Coronary artery (tissue), 2 donors: Measurements from ENCODE around the gene ZNF638.
"Not testable (repeated sequence)": the region's sequence is repeated elsewhere in the genome, so short reads cannot be mapped to it uniquely, and the experiment has no call there.

ENCODE experiments used
- DNase-seq: peaks from one replicate; pipeline ENCODE4 v3.0.0-alpha.2; 2017; ENCODE audit warnings: low spot score
- H3K27ac ChIP-seq, 2 donors: fragments of 200-600 bp; sonication (generic); one replicate each; pipeline ENCODE4 v1.5.1; 2016 to 2019
- H3K4me3 ChIP-seq: fragments of 200-600 bp; sonication (generic); 2 replicates; pipeline ENCODE4 v1.5.1; 2016; ENCODE audit warnings: mild to moderate bottlenecking, moderate library complexity
- TF ChIP-seq, protein P1 (sequence below): fragments of 200-600 bp; sonication (generic); IDR thresholded peaks from one replicate; pipeline ENCODE4 v1.5.1; 2019; ENCODE audit warnings: antibody characterized with exemption

ZNF638 gene

GRCh38 chr2:71323386-71323785 lies 8.2 kb upstream of the ZNF638 start:
- no peak for DNase-seq
- no peak overlapping the region for H3K27ac ChIP-seq
- TF ChIP-seq, protein P1, sequence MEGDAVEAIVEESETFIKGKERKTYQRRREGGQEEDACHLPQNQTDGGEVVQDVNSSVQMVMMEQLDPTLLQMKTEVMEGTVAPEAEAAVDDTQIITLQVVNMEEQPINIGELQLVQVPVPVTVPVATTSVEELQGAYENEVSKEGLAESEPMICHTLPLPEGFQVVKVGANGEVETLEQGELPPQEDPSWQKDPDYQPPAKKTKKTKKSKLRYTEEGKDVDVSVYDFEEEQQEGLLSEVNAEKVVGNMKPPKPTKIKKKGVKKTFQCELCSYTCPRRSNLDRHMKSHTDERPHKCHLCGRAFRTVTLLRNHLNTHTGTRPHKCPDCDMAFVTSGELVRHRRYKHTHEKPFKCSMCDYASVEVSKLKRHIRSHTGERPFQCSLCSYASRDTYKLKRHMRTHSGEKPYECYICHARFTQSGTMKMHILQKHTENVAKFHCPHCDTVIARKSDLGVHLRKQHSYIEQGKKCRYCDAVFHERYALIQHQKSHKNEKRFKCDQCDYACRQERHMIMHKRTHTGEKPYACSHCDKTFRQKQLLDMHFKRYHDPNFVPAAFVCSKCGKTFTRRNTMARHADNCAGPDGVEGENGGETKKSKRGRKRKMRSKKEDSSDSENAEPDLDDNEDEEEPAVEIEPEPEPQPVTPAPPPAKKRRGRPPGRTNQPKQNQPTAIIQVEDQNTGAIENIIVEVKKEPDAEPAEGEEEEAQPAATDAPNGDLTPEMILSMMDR = no peak
- no peak overlapping the region for H3K4me3 ChIP-seq

DNA sequence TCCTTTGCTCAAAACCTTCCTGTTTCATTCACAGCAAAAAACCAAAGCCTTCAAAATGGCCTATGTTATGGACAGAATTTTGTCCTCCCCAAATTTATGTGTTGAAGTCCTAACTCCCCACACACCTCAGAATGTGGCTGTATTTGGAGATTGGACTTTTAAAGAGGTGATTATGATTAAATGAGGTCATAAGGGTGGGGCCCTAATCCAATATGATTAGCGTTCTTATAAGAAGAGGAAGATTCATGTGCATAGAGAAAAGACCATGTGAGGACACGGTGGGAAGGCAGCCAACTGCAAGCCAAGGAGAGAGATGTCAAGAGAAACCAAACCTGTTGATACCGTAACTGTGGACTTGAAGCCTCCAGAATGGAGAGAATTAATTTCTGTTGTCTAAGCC lies 4.6 kb upstream of the ZNF638 start:
- DNase-seq = no peak
- Histone ChIP-seq H3K27ac (no peak overlapping the region), H3K4me3 (no peak overlapping the region)
- TF ChIP-seq, protein P1 = no peak

DNA sequence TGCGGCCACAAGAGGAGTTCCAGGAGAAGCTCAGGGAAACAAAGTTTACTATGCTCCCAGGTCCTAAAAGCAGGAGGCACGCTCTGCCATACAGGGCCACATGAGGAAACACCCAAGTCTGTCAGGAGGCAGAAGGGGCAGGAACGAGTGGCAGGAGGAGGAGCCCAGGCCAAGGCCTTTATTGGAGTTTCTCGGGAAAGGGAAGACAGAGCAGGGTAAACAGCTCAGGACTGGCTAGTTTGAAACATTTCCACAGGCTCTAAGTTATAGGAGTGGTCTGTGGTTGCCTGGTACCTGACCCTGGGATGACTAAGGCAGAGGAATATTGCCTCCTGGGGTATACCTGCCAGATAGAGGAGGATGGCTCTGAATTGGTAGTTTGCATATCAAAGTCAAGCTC lies 3.7 kb upstream of the ZNF638 start:
- DNase-seq = no peak
- Histone ChIP-seq H3K27ac (no peak overlapping the region), H3K4me3 (no peak overlapping the region)
- TF ChIP-seq, protein P1 = no peak

GRCh38 chr2:71330155-71330554 lies 1.4 kb upstream of the ZNF638 start:
- no peak for DNase-seq
- Histone ChIP-seq H3K4me3 (no peak overlapping the region), H3K27ac (no peak overlapping the region)
- TF ChIP-seq, protein P1 = no peak

DNA sequence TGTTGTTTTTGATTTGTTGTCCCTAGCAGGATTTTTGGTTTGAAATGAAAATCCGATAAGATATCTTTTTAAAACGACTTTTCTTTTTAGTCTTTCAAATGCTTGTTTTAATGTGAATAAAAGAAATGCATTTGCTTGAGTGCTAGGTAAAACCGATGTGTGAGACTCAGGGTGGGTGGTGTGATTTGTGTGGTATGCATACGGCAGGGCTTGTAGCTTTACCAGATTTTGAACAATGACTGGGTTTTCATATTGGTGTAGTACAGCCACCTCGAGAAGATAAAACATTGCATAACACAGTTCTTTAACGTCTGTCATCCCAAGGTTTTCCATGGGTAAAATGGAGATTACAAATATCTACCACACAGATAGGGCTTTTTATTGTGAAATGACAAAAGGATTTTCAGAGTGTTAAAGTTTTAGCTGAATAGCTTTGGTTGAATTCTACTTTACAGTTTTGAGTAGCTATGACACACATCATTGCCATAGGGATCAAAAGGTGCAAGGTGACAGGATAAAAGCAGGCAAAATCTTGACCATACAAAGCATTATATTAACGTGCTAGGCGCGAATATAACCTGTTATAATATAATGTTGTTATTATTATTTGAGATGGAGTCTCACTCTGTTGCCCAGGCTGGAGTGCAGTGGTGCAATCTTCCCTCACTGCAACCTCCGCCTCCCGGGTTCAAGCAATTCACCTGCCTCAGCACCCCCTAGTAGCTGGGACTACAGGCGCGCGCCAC lies 824 bp upstream of the ZNF638 start:
- H3K27ac ChIP-seq = peak overlapping the region; percentile 53 to 96
- peak overlapping the region; percentile 98 for H3K4me3 ChIP-seq
- DNase-seq = no peak
- TF ChIP-seq, protein P1 = no peak

DNA sequence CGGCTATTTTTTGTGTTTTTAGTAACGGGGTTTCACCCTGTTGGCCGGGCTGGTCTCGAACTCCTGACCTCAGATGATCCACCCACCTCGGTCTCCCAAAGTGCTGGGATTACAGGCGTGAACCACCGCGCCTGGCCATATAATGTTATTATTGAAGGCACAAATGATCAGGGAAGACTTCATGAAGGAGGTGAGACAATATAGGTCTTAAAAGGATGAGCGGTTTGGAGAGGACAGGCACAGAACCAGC lies 326 bp upstream of the ZNF638 start:
- H3K27ac ChIP-seq = peak overlapping the region; percentile 53 to 96
- peak overlapping the region; percentile 98 for H3K4me3 ChIP-seq
- not testable (repeated sequence) for DNase-seq

GRCh38 chr2:71332435-71332796 lies 834 bp downstream of the ZNF638 start:
- peak overlapping the region; percentile 98 for H3K4me3 ChIP-seq
- TF ChIP-seq, protein P1 = no peak
- no peak for DNase-seq
- H3K27ac ChIP-seq = peak overlapping the region; percentile 96 to 97

DNA sequence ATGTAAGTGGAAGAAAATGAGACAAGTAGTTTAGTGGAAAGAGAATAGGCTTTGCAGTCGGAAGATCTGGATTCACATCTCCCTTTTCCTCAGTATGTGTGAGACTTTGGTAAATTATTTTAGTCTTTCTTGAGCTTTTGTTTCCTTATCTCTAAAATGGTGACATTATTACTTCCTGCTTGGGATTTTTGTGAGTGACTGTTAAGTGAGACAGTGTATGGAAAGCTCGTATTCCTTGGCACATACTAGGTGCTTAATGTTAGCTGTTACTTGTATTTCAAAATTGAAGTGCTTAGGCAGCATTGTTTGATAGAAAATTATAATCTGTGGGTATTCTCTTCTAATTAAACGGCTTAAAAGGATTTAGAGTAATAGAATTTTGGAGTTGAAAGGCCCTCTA lies 2.0 kb downstream of the ZNF638 start:
- DNase-seq = no peak
- Histone ChIP-seq H3K4me3 (peak overlapping the region; percentile 98), H3K27ac (no peak overlapping the region)
- TF ChIP-seq, protein P1 = no peak
